Stimulated activated CD4-positive, alpha-beta T cell treated with anti-CD3 and anti-CD28 coated beads, Interleukin-2, amount 100 ng/mL, for 48 hours (primary cell): ENCODE results near the gene ECSCR.
"Not testable (repeated sequence)": the region's sequence is repeated elsewhere in the genome, so short reads cannot be mapped to it uniquely, and the experiment has no call there.

Source experiments
- DNase-seq, 2 donors: peaks; one replicate each; pipeline ENCODE4 v3.0.0-alpha.2; 2020

The ECSCR gene, protein sequence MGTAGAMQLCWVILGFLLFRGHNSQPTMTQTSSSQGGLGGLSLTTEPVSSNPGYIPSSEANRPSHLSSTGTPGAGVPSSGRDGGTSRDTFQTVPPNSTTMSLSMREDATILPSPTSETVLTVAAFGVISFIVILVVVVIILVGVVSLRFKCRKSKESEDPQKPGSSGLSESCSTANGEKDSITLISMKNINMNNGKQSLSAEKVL

DNA sequence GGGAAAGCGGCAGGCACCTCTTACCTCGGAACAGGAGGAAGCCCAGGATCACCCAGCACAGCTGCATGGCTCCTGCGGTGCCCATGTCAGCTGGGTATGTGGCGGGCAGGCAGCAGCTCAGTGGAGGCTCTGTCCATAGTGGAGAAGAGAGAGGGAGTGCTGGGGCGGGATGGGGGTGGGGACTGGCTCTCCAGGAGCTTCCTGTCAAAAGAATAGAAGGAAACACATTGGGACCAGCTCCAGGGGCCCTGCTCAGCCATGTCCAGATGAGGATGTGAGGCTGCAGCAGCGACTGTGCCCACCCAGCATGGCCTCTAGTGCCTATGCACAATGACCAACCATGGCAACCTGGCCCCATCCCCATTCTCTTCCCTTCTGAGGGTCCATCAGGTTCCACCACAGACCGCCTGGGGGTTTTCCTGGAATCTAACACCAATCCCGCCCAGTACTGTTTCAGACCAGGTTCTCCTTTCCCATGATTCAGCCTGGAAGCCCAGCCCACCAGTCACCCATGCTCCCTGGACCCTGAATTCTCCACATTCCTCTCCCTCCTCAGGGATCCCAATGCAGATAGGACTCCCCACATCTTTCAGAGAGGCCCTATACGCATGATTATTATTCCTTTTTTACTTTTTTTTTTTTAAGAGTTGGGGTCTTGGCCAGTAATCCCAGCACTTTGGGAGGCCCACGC lies at the start of gene ECSCR:
ECSCR (minus strand) TSS at position 158 of the 691 bp plus-strand sequence; CDS start at position 85, 73 bp downstream.
- DNase-seq: no peak

DNA sequence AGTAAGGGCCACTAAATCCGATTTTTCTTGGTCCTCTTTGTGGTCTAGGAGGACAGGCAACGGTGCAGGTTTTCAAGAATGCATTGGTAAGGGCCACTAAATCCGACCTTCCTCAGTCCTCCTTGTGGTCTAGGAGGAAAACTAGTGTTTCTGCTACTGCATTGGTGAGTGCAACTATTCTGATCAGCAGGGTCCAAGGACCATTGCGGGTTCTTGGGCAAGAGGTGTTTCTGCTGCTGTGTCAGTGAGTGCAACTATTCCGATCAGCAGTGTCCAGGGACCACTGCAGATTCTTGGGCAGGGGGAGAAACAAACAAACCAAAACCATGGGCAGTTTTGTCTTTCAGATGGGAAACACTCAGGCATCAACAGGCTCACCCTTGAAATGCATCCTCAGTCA lies 42.2 kb upstream of the ECSCR start:
- not testable (repeated sequence) for DNase-seq

DNA sequence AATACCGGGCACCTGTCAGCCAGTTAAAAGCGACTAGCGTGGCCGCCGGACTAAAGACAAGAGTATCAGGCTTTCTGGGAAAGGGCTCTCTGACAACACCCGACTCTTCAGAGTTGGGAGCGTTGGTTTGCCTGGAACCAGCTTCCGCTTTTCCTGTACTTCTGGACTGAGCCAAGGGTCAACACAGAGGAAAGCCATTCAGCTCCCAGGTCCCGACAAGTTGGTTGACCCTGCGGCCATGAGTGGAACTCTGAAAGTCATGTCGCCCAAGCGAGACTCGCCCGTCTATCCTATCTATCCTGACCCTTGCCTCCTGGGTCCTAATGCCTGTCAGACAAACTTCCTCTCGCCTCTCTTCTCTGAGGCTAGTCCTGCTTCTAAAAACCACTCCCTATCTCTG lies 41.3 kb upstream of the ECSCR start:
- not testable (repeated sequence) for DNase-seq

DNA sequence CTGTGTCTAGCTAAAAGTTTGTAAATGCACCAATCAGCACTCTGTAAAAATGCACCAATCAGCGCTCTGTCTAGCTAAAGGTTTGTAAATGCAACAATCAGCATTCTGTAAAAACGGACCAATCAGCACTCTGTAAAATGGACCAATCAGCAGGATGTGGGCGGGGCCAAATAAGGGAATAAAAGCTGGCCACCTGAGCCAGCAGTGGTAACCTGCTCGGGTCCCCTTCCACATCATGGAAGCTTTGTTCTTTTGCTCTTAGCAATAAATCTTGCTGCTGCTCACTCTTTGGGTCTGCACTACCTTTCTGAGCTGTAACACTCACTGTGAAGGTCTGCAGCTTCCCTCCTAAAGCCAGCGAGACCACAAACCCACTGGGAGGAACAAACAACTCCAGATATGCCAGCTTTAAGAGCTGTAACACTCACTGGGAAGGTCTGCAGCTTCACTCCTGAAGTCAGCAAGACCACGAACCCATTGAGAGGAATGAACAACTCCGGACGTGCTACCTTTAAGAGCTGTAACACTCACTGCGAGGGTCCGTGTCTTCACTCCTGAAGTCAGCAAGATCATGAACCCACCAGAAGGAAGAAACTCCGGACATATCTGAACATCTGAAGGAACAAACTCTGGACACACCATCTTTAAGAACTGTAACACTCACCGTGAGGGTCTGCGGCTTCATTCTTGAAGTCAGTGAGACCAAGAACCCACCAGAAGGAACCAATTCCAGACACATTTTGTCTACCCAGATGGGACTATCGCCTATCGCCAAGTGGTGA lies 40.7 kb upstream of the ECSCR start:
- DNase-seq: not testable (repeated sequence)

DNA sequence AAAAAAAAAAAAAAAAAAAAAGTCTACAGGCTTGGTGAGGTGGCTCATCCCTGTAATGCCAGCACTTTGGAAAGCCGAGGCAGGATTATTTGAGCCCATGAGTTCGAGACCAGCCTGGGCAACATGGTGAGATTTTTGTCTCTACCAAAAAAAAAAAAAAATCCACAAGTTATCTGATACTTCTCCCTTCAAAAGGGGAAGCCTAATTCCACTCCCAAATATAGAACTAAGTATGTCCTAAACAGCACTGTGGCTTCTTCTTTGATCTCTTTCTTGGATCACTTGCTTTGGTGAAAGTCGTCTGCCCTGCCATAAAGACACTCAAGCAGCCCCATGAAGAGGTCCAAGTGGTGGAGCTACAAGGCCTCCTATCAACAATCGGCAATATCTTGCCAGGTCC lies 38.8 kb upstream of the ECSCR start:
- no peak for DNase-seq

DNA sequence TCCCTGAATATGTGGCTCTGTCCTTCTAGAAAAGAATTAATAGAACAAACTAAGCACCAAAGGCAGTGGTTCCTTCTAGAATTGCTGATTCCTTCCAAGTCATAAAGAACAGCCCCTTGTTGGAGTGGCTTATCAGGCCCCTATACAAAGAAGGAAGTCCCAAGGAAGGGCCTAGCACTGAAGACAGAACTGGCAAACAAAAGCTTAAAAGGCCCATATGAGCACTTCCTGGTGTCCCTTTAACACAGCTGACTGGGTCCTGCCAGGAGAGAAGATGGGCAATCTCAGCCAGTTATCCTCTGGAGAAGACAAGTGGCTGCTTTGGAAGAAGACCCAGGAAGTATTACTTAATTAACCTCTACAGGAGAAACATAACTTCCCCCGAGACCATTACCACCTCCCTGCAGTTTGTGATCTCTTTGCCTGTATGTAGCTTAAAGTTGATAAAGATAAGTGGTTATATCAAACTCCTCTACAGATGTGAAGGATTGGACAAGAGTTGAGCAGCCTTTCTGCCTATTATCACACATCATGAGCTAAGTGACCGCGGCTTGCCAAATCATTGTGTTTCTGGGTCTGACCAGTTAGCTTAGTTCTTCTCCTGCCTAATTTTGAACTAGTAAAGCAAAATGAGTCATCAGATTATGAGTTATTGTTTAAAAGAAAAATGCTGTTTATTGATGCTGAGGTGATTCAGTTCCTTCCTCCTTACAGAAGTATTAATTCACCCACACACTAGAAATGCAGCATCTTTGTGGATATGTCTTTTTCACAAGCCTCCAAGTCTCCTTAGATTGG lies 33.3 kb upstream of the ECSCR start:
- no peak for DNase-seq

DNA sequence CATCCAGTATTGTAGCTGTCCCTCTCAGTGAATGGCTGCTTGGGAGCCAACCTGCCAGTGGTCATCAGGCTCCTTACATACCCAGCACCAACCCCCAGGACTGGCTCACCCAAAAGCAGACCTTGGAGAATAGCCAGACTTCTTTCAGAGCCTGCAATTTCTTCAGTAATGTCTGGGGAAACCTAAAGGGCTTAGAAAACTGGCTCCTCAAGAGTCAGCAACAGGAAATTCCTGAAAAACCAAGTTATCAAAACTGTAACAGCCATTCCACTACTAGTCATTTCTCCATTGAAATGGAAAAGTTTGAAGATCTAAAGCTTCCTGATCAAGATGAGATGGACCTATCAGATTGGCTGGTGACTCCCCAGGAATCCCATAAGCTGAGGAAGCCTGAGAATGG lies 32.3 kb upstream of the ECSCR start:
- no peak for DNase-seq

DNA sequence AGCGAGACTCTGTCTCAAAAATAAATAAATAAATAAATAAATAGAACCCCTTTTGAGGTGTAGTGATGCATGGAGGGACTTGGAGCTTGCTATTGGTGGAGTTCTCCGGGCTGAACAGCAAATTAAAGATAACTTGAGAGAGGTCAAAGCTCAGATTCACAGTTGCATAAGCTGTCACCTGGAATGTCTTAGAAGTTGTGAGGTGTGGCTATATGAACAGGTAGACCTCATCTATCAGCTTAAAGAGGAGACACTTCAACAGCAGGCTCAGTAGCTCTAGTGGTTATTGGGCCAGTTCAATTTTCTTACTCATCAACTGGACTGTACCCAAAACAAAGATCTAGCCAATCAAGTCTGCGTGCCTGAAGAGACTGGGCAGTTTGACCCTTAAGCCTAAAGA lies 31.7 kb upstream of the ECSCR start:
- DNase-seq: no peak

DNA sequence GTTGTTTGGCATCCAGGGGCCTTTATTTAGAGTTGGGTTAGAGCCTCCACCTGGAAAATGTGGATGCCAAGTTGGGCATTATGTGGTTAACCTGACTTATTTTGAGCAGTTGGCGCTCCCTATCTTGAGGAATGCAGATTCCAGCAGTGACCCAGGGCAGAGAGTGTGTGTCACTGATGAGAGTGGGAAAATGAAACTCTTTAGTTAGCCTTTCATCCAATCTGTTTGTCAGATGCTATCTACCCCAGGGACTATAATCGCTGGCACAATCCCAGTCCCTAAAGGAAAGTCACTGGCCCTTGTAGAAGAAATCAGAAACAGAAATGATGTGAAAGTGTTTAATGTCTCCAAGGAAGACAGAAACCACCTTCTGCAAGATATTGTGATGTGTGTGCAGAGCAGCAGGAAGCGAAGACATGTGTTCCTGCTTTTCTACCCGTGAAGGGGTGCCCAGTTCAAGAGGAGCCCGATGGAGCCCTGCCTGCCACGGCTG lies 30.2 kb upstream of the ECSCR start:
- no peak for DNase-seq

DNA sequence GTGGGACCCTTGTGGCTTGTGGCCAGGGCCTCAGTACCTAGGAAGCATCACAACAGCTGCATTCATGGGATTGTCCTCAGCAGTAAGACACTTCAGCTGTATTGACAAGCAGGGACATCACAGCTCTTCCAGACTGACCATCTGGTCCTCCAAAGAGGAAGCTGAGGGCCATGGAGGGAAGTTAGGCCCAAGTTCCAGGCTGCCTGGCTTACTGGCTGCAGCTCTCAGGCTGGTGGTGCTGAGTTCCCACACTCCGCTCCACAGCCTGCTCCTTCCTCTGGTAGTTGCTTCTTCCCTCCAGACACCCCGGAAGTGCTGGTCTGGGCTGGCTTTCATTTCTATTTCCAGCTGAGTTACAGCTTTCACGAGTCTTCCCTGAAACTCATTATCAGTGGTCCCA lies 25.7 kb upstream of the ECSCR start:
- DNase-seq: no peak

DNA sequence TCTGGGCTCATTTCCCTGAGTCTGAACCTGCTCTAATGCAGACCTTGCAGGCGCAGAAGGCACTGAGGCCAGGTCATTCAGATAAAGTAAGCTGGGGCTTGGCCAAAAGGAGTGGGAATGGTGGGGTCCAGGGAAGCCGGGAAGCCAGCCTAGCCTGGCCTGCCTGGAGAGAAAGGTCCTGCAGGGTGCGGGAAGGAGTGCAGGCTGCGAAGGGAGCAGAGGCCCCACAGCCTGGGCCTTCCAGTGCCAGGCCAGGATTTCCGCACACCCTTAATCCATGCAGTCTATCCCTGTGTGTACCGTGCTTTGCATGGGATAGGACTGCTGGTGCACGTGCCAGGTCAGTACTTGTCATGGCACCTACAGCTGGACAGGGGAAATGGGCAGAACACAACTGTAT lies 23.7 kb upstream of the ECSCR start:
- no peak for DNase-seq

DNA sequence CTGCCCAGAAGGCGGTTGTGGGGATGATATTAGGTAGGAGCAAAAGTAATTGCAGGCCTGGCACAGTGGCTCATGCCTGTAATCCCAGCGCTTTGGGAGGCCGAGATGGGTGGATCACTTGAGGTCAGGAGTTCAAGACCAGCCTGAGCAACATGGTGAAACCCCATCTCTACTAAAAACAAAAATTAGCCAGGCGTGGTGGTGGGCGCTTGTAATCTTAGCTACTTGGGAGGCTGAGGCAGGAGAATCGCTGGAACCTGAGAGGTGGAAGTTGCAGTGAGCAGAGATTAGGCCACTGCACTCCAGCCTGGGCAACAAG lies 20.3 kb upstream of the ECSCR start:
- not testable (repeated sequence) for DNase-seq

DNA sequence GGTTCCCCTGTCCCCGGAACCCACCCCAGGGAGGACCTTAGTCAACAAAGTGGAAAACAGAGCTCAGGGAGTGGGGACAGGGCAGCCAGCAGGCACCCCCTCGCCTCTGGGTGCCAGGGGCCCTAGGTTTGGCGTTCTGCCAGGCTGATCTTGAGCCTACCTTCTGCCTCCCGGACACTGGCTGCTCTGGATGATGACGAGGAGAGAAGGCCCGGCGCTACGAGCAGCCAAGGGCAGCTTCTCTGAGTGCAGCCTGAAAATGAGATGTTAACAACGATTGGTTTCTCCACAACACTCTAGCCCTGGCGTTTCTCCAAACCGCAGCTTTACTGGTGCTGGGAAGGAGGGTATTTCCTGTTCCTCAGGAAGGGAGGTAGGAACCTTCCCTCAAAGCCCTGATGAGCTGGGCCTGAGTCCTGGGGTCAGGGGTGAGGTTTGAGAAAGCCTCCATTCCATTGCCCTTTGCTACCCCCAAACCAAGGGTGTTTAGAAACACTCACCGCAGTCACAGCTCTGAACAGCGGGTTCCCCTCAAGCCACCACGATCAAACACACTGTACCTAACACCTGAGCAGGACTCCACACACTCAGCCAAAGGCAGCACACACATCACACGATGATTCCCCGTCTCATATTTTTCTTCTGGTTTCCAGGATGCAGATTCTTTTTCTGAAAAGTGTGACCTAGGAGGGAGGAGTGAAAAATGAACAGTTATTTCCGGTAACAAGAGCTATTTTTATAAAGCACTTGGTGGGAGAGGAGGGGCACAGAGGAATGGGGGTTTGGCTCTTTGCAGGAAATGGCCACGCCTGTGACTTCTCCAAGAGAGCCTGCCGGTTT lies 19.7 kb upstream of the ECSCR start, which contains the start of gene STING1:
STING1 (minus strand) TSS at position 709 of the 840 bp plus-strand sequence. CDS start 1,054 bp downstream, outside the sequence.
- DNase-seq: peak; percentile 54 to 66

DNA sequence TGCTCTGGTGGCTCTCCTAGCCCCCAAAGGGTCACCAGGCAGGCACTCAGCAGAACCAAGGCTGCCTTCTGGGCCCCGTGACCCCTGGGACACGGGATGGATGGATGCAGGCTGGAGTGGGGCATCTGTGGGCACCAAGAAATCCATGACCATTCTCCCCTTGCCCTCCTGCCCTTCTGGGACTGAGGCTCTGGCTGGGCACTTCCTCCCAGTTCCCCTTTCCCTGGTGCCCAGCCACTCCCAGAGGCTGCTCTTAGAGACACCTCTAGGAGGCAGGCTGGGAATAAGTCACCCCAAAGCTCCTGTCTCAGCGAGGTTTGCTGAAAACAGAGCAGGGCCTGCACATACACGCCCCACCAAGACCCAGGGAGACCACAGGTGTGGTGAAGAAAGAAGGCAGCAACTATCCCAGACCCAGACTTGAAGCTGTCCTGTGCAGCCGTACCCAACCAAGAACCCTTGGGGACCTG lies 19.1 kb upstream of the ECSCR start:
- DNase-seq: no peak

DNA sequence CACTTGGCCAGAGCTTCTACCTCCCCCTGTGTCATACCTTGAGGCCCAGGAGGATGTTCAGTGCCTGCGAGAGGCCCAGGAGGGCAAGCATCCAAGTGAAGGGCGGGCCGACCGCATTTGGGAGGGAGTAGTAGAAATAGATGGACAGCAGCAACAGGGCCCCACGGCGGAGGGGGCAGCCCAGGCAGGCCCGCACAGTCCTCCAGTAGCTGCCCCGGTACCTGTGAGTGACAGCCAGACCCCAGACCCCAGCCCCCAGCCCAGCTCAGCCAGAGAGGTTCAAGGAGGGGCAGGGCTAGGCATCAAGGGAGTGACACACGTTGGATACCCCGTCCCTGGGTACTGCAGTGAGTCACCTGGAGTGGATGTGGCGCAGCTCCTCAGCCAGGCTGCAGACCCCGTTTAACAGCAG lies 18.6 kb upstream of the ECSCR start:
- no peak for DNase-seq

DNA sequence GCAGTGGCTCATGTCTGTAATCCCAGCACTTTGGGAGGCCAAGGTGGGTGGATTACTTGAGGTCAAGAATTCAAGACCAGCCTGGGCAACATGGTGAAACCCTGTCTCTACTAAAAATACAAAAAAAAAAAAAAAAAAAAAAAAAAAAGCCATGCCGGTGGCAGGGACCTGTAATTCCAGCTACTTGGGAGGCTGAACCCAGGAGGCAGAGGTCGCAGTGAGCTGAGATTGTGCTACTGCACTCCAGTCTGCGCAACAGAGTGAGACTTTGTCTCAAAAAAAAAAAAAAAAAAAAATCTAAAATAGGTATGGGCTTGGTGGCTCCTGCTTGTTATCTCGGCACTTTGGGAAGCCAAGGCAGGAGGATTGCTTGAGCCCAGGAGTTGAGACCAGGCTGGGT lies 17.2 kb upstream of the ECSCR start:
- not testable (repeated sequence) for DNase-seq

DNA sequence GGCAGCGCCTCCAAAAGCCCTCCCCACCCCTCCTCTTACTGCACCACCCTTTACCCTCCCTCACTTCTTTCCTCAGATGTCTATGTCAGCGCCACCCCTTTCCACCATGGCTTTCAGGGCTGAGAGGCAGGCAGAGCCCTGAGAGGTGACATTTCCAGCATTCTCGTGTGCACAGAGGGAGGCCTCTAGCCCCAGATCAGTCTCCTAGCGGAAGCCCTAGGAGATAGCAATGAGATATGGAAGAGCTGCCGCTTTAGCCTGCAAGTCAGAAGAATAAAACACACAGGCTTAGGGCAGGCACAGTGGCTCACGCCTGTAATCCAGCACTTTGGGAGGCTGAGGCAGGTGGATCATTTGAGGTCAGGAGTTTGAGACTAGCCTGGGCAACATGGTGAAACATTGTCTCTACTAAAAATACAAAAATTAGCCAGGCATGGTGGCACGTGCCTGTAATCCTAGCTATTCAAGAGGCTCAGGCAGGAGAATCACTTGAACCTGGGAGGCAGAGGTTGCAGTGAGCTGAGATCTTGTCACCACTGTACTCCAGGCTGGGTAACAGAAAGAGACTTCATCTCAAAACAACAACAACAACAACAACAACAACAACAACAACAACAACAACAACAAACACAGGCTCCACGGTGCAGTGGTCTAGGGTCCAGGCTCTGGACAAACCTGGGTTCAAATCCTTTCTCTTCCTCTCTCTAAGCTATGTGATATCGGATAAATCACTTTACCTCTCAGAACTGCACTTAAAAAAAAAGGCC lies 16.3 kb upstream of the ECSCR start:
- DNase-seq: not testable (repeated sequence)

DNA sequence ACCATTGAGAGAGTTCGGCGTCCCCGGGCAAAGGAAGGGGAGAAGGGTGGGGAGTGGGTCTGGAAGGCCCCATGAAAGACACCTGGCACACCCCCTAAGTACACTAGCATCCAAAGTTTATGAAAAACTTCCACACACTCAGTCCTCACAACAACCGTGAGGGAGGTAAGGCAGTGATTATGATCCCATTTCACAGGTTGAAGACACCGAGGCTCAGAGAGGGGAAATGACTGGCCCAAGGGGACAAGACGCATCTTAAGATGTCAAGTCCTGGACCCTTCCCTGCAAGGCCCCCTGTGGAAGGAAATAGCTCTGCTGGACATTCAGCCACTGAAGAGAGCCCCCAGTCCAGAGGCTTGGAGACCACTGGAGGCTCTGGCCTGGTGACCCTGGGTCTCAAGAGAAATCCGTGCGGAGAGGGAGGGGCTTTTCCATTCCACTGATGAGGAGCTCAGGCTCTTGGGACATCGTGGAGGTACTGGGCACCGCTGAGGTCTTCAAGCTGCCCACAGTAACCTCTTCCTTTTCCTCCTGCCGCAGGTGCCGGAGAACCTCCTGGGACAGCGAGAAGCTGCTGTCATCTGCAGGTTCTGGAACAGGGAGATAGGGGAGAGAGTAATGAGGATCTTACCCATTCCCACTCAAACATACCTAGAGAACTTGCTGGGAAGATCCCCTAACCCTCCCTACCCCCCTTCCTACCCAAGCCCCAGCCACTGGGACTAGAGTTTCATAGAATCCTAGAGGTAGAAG lies 13.5 kb upstream of the ECSCR start:
- DNase-seq: no peak

DNA sequence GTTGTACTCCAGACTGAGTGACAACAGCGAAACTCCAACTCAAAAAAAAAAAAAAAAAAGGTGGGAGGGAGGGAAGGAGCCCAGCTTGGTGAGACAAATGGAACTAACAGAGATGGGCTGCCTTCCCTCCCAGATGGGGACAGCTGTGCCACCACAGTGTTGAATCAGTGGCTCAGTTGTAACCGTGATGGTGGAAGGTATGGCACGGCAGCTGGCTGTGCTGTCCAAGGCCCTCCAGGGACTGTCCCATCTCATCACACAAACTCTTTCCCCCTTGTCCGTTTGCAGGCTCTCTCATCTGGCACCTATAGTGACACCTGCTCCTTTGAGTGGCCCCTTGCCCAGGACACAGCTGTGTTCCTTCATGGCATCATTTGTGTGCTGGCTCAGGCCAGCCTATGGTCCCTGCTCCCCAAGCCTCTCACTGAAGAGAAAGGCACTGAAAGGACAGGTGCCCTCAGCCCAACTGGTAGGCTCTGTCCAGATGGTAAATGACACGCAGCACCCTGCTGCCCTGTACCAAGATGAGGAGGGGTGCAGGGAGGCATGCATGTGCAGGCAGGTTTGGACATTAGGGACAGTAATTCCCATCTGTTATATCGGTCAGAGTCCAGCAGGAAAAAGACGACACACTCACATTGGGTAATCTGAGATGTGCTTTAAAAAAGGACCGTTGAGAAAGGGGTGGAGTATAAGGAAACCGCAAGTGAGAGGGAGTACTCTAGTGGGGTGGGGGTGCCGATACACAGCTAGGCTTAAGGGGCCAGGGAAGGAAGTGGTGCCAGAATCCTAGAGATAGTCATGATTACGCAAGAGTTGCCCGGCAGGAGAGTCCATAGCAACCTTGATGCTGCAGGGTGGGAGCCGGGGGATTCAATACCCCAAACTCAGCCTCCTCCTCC lies 12.6 kb upstream of the ECSCR start:
- no peak for DNase-seq
